Fibroblast of skin of abdomen (primary cell): Measurements from ENCODE around the gene ABCA2.
"Not testable (repeated sequence)": the region's sequence is repeated elsewhere in the genome, so short reads cannot be mapped to it uniquely, and the experiment has no call there.

ENCODE experiments used
- DNase-seq: peaks from one replicate; pipeline ENCODE4 v3.0.0-alpha.2; 2013

Gene ABCA2

DNA sequence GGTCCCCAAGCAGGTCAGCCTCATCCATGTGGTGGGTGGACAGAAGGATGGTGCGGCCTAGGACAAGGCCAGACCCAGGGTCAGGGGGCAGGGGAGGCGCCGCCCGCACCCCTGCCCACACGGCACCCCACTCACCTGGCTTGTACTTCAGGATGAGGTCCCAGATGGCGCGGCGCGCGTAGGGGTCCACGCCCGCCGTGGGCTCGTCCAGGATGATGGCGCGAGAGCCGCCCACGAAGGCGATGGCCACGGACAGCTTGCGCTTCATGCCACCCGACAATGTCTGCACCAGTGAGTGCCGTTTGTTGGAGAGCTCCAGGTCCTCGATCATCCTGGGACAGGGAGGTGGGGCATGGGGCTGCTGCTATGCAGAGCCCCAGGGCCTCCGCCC is 12.5 kb downstream of the ABCA2 start:
- DNase-seq, result no peak

DNA sequence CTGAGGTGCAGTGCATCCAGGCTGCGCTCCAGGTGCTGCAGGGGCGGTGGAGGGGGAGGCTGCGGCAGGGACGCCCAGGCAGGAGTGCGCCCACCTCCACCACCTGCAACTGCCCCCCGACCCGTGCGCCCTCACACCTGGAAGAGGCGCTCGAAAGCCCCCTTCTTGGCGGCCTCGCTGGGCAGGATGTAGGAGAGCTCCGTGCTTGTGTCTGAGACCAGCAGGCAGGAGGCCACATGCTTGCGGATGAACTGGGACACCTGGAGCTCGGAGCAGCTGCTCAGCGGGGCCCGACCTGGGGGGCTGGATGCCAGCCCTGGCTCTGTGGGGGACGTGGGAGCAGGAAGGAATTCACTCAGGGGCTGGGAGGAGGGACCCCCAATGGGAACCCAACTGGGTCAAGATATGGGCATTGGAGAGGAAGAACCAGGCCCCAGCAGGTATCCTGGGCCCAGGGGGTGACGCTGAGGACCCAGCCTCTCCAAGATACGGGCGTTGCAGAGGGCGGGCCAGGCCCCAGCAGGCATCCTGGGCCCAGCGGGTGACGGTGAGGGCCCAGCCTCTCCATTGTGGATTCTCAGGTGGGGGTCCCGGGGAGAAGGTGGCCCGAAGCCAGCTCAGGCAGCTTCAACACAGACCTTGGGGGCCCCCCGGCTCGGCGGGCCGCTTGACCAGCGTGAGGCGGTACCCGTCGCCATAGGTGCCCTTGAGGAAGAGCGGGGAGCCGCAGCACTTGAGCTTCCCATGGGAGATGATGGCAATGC is 13.1 kb downstream of the ABCA2 start:
- no peak for DNase-seq

DNA sequence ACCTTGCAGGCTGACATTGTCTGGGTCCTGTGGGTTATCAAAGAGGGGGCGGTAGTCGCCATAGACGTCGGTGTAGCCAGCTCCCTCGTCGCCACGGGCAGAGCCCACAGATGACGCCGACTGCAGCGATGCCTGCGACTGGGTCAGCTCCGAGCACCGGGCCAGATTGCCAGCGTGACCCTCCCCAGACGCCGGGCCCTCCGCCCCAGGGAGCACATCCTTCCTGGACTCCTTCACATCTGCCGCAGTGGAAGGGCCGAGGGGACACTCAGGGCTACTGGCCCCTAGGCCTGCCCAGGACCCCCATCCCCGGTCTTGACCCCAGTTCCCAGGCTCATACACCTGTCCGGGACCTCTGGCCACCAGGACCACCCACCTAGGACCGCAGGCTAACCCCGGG is 13.9 kb downstream of the ABCA2 start:
- DNase-seq, result no peak

DNA sequence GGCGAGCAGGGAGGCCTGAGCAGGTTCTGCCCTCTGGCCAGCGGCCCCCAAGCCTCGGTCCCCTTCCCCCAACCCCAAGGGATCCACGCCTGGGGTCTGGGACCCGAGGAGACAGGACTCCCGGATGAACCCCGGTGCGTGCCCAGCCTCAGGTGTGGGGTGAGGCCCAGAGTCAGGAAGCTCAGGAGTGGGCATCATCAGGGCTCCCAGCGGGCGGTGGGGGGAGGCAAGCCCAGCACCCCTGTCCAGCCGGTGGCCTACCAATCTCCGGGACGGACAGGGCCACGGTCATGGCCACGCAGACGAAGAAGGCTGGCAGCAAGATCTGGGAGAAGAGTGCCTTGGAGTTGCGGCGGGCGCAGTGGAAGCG is 14.5 kb downstream of the ABCA2 start:
- DNase-seq, result no peak

DNA sequence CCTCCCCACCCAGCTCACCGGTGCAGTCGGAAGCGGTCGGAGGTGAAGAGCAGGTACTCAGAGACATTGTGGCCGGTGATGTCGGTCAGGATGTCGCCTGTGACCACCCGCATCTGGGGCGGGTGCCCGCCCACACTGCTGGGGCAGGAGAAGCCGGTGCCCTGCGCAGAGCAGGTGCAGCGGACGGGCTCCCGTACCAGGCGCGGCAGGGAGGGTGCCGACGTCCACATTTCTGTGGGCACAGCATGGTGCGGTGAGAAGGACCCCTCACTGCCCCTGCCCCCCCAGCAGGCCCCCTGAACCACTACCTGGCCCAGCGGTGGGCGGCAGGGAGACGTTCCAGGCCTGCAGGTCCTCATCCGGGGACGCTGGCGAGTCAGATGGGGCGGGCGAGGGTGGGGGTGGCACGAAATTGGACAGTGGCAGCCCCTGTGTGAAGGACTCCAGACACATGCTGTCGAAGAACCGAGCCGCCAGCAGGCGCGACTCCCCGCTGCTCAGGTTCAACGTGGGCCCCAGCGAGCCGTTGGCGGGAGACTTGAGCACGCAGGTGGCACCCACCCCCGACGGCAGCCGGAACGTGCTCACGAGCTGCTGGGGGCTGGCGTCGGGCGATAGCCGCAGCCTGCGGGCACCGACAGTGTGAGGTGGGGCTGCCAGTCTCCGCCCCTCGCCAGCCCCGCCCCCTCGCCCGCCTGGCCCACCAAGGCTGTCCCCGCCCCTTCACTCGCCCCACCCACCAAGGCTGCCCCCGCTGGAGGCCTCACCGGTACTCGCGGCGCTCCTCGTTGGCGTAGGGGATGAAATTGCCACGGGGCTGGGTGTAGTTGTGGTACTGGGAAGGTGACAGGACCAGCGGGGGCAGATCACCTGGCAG is 15.1 kb downstream of the ABCA2 start:
- DNase-seq, result no peak

DNA sequence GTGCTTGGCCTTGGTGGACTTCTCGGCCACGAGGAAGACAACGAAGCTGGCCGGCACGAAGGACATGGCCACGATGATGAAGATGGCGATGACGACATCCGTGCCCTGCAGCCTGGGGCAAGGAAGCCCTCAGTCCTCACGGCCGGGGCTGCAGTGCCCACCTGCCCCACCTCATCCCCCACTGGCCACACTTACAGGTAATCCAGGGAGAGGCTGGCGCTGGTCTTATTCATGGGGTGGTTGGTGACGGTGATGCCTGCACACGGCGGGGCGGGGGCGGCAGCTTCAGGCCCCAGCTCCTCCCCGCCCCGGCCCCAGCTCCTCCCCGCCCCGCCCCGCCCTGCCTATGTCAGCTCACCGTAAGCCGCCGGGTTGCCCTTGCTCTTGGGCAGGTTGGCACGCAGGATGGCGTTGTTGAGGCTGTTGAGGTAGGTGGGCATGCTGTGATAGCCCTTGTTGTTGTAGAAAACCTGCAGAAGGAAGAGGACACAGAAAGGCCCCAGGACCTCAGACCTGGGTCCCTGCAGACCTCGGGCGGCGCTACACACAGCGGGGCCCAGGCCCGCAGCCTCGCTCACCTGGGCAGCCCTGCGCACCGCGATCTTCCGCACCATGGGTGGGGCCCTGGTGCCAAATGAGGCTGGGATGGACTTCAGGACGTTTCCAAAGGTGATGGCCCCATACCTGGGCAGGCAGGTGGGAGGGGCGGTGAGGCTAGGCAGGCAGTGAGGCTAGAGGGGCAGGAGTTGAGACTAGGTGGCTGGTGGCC is 15.9 kb downstream of the ABCA2 start:
- no peak for DNase-seq

DNA sequence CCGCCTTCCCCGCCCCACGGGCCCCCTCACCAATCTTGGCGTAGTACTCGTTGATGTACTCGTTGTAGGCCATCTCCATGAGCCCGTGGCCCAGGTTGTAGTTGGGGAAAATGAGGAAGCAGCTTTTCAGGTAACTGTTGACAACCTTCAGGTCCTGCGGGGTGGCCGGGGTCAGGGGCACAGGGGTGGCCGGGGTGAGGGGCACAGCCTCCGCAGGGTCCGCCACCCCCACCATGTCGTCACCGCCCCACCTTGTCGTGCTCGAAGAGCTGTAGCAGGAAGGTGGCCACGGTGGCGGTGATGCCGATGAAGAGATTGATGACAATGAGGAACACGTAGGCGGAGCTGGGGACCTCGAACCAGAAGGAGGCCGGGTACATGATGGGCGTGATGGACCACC is 16.9 kb downstream of the ABCA2 start:
- no peak for DNase-seq

DNA sequence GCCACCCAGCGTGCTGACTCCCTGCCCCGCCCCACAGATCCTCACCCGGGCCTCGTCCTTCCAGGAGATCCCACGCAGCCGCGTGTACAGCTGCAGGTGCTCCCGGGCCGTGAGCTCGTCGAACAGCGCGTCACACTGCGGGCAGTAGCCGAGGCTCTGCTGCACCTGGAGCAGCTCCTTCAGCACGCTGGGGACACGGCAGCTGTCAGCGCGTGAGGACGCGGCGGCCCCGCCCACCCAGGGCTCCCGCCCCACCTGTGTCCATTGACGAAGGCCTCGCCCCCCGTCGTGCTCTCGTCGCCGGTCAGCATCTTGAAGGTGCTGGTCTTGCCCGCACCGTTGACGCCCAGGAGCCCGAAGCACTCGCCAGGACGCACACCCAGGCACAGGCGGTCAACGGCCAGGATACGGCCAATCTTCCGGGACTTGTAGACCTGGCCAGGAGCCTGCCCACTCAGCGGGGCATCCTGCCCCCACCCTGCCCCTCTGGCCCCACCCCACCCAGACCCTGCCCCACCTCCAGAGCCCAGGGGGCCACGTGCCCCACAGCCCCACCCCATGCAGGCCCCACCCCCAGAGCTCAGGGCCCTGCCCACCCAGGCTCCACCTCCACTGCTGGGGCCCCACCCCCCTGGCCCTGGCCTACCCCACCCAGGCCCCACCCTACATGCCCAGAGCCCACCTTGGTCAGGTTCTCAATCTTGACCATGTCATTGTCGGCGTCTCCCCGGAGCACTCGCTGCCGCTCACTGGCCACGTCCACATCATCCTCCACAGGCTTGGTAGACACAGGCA is 17.9 kb downstream of the ABCA2 start:
- no peak for DNase-seq

DNA sequence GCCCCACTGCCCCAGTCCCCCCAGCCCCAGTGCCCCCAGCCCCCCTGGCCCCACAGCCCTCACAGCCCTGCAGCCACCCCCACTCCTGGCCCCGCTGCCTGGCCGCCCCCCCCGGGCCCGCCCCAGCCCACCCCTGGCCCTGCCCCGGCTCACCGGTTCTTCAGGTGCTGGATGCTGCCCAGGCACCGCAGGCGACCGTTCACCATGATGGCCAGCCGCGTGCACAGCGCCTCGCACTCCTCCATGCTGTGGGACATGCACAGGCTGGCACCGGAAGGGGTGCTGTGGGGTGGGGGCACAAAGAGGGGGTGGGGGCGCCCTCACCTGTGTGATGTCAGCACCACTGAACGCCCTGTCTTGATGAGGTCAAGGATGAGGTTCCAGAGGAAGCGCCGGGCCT is 18.8 kb downstream of the ABCA2 start:
- DNase-seq, result no peak

DNA sequence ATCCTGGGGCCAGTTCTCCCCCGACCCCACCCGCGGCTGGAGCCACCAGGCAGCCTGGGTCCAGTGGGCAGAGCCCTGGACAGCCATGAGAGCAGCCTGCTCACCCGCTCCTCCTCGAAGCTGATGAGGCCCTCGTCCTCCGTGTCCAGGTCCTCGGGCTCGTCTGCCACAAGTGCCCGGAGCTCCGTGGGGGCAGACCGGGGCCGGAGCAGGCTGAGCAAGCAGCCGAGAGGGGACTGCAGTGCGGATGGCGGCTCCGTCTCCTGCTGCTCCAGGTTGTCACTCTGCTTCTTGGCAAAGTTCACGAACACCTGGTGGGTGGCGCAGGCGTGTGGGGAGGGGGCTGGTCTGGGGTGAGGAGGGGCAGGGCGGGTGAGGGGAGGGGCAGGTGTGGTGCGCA is 19.7 kb downstream of the ABCA2 start:
- DNase-seq, result no peak

DNA sequence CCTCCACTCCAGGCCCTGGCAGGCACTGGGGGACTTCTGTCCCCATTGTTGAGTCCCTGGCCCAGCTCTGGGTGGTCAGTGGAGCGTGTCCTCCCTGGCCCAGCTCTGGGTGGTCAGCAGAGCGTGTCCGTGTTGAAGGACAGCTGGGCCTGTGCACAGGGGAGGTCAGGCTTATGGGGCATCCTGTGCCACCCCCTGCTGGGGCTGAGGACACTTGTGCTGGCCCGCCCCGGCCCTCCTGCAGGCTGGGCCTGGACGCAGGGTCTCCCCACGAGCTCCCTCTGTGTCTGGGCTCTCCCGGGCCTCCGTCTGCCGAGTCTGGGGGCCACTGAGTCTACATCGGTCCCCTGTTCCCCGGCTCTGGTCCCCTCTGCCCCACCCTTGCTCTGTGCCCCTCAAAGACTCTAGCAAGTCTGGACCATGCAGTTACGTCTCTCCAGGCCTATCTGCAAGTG is 20.2 kb downstream of the ABCA2 start:
- no peak for DNase-seq

DNA sequence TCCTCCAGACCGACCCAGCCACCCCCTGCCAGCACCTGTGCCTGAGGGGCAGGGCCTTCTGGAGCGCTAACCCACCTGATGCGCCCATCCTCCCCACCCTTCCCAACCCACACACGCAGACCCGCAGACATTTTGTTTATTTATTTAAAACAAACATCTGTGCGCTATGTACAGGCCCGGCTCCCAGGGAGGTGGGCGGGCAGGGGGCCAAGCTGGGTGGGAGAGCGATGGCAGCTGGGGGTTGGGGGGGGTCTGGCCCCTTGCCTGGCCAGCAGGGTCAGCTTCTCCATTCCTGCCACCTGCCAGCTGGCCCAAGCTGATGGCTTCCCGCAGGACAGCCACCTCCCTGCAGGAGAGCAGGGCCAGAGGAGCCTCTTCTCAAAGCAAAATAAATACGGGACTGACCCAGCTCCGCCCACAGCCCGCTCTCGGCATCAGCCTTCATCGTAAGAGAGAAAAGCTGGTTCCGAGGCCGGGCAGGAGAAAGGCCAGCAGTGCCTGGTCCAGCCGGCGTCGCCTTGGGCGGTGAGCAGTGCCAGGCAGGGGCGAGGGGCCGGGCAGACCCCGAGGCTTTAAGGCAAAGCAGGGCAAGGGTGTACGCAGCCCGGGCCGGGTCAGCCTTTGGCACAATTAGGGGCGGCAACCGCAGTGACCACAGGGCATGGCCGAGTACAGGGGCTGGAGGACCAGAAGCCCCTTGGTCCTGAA is 20.8 kb downstream of the ABCA2 start:
- no peak for DNase-seq

DNA sequence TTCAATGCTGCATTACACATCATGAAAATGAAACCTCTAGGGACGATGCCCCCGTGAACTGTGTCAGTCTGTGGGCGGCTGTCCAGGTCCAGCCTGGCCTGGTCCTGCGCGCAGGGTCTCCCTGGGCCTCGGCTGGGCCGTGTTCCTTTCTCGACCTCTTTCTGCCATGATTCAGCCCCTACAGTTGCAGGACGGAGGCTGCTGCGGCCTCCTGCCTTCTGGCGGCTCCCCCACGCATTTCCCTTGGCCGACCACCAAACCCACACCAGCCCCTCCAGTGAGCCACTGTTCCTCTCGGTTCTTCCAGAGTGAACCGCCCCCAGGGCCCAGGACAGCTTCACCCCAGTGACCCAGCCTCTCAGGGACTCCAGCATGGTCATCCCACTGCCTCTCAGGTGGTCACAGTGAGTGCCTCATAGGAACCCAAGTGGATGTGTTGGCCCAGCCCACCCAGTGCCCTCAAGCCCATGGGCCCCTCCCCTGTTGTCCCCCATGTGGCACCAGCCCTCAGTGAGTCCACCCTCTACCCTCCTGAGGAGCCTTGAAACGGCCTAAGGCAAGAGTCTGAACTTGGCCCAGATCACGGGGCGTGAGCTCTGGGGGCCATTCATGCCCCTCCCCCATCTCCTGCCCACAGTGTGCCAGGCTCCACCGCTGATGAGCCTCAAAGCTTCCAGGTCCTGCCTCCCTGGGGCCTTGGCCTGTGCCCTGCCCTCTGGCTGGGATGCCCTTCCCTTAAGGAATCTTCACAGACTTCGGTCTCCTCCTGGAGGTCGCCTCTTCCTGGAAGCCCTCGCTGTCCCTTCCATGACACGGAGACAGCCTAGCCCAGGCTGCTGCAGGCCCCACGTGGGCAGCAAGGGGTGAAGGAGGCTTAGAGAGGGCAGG is 21.7 kb downstream of the ABCA2 start:
- DNase-seq, result no peak

DNA sequence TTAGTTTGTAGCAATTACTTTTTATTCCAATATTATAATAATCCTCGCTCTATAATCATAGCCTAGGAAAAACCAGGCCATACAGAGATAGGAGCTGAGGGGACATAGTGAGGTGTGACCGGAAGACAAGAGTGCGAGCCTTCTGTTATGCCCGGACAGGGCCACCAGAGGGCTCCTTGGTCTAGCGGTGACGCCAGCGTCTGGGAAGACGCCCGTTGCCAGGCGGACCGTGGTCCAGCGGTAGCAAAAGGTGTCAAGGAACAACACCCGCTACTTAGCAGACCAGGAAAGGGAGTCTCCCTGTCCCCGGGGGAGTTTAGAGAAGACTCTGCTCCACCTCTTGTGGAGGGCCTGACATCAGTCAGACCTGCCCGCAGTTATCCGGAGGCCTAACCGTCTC is 23.8 kb downstream of the ABCA2 start:
- not testable (repeated sequence) for DNase-seq

DNA sequence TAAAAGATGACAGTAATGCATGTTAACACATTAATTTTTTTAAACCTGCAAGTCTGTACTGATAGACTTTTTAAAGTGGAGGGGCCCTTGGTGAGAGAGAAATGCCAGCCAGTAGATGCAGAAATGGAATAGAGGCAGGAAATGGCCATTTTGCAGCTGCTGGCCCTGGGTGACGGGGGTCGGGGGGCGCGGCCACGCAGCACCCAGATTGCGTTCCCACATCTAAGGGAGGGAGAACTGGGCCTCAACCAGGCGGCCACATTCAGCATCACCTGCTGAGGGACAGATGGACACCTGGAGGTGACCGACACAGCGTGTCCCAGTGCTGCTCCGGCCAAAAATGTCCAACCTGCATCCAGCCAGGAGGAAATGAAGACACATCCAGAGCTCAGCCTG is 25.4 kb downstream of the ABCA2 start:
- DNase-seq, result no peak

DNA sequence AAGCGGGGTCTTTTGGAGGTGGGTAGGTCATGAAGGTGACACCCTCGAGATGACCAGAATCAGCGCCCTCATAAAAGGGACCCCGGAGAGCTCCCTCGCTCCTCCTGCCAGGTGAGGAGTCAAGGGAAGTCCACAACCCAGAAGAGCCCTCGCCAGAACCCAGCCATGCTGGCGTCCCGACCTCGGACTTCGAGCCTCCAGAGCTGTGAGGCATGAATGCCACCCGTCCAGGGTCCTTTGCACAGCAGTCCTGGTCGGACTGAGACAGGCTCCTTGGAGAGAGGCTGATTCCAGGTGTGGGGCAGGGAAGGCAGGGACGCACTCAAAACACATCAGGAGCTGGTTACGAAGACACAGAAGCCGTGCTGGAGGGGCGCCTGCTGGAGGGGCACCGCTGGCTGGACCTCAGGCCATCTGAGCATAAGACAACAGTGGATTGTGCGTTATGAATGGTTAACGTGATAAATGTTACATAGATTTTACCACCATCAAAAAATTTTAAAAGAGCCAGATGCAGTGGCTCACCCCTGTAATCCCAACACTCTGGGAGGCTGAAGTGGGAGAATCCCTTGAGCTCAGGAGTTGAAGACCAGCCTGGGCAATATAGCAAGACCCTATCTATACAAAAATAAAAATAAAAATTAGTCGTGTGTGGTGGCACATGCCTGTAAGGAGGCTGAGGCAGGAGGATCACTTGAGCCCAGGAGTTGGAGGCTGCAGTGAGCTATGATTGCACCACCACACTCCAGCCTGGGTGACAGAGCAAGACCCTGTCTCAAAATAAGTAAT is 26.0 kb downstream of the ABCA2 start:
- no peak for DNase-seq

DNA sequence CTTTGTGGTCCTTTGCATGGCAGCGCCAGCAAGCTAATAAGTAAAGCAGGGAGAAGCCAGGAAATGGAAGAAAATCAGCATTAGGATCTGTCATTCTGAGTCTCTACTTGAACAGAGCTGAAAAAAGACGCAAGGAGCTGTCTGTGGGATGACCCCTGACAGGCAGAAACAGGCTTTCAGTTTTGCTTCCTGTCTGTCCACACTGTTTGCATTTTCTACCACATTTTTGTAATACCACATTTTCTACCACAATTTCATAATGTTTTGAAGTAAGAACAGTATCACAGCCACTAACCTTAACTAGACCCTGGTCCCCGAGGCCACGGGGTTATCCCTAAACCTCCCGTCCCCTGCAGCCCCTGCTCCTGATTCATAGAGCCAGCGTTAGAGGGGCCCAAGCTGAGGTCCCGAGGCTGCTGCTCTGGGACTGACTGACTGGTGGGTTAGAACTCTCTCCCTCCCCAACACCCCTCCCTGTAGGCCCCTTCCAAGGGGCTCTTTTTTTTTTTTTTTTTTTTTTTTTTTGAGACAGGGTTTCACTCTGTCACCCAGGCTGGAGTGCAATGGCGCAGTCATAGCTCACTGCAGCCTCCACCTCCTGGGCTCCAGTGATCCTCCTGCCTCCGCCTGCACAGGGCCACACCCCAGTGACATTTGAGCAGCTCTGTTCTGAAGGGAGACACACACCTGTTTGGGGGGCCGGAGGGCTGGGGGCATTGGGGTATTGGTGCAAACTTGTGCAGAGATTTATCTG is 27.7 kb downstream of the ABCA2 start:
- peak; percentile 63 for DNase-seq

DNA sequence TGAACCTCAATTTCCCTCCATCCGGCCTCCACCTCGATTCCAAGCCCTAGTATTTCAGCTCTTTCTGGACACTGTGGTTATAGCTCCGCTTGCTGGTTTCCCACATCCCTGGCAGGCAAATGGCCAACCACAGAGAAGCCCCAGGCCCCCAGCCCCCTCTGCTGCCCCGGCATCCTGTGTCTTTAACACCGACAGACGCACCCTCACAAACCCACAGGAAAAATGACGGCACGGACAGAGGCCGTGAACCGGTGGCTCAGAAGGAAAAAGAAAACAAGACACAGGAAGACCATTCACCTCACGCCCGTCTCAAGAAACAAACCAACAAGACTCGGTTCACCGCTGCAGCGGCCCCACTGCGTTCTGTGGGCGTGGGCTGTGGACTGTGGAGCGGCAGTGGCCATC is 30.2 kb downstream of the ABCA2 start:
- DNase-seq, result no peak

DNA sequence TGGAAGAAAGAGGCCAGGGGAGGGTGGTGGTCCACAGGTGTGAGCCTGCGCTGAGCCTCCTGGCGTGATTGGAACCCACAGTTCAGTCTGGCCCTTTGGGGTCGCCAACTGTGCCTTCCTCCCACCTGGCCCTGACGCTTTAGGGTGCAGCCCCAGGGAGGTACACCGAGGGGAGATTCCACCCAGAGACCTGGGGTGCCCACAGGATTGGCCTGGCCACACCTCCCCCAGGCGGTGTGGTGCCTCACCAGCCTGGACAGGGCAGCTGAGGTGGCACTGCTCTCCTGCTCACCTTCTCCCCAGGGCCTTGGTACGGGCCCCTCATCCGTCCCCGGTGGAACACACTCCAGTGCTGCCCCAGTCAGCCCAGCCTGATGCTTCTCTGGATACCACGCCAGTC is 30.7 kb downstream of the ABCA2 start:
- DNase-seq, result no peak
